GM18870 (cell line): Measurements from ENCODE around the gene SLITRK5.

Source experiments
- ATAC-seq: cut with Tn5 transposase; IDR thresholded peaks from one replicate; pipeline ENCODE4 v1.9.1; 2021; ENCODE audit warnings: moderate library complexity; ENCODE audit not compliant: unreplicated experiment

Gene SLITRK5, protein sequence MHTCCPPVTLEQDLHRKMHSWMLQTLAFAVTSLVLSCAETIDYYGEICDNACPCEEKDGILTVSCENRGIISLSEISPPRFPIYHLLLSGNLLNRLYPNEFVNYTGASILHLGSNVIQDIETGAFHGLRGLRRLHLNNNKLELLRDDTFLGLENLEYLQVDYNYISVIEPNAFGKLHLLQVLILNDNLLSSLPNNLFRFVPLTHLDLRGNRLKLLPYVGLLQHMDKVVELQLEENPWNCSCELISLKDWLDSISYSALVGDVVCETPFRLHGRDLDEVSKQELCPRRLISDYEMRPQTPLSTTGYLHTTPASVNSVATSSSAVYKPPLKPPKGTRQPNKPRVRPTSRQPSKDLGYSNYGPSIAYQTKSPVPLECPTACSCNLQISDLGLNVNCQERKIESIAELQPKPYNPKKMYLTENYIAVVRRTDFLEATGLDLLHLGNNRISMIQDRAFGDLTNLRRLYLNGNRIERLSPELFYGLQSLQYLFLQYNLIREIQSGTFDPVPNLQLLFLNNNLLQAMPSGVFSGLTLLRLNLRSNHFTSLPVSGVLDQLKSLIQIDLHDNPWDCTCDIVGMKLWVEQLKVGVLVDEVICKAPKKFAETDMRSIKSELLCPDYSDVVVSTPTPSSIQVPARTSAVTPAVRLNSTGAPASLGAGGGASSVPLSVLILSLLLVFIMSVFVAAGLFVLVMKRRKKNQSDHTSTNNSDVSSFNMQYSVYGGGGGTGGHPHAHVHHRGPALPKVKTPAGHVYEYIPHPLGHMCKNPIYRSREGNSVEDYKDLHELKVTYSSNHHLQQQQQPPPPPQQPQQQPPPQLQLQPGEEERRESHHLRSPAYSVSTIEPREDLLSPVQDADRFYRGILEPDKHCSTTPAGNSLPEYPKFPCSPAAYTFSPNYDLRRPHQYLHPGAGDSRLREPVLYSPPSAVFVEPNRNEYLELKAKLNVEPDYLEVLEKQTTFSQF

DNA sequence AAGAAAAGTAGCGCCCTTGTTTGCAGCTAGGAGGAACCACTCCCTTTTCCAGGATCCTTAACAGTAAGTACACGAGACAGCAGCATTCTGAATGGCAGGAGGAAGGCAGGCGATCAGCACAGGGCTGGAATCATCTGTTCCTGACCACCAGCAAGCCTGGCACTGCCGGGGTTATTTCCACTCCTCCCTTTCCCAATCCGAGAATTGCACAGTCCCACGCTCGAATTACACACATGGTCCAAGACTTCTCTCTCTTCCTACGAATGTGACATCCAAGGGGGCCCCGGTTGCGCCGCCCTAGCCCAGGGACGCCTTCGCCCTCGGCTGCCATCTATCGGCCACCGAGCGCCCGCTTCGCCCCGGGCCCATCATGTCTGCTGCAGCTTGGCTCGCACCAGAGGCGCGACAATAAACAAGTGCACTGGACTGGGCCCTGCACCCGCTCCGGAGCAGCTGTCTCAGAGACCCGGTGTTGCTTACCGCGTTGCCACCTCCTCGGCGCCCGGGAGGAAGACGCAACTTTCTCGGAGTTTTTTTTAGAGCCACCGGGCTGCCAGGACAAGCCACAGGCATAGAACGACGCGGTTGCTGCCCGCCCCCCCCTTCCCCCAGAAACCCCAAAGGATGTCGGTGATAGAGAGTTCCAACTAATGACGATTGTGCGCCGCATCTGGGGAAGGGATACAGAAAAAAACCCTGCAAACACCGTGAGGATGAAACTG is at the start of gene SLITRK5:
SLITRK5 (plus strand) TSS at position 341 of the 722 bp plus-strand sequence. CDS start 4,018 bp downstream, outside the sequence.
- ATAC-seq, result peak; percentile 69

DNA sequence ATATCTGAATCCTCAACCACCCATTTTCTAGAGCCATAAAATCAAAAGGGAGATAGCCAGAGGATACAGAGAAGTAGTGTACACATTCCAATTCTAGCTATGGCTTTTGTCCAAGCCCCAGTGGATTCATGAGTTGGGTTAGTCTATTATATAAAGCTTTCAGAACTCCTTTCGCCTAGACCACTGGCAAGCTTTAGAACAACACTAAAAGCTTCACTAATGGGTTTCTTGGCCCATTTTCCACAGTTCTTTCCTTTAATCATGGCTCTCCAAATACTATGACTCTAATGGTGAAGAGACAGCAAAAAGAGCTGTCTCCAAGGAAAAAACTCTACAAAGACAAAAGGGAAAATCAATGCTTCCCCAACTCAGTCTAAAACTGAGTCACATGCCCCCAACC is 48.2 kb upstream of the SLITRK5 start:
- ATAC-seq, result no peak

DNA sequence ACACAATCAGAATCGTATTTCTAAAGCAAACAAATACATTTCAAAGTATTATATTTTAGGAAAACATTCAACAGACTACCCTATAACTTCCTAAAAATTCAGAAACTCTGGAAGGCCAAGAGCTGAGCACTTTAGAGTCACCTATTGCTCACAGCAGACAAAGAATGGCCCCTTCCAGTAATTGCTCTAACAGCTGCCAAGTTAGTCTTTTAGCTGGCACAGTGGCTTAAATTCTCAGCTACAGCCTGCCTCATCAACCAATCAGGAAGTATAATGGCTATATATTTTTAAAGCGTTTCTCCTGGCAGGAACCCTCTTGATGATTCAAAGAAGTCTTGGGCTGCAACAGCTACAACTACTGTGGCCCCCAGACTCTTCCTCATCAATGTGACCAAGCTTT is 14.9 kb upstream of the SLITRK5 start:
- ATAC-seq, result no peak

DNA sequence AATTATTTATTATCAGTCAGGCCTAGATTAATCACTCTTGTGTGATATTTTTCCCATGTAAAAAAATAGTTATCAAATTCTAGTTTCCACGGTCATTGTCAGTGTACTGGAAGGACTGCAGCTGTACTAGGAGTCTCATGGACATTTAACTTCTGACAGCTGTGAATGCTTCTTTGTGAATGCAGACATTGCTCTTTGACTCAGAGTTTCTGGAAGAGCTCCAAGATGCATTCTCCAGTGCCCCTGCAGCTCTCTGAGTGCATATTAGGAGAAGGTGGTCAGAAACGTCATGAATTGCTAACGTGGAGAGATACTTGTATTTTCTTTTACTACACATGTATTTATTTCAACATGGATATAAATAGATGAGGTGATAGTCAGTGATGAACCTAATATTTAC is 9.7 kb upstream of the SLITRK5 start:
- no peak for ATAC-seq

DNA sequence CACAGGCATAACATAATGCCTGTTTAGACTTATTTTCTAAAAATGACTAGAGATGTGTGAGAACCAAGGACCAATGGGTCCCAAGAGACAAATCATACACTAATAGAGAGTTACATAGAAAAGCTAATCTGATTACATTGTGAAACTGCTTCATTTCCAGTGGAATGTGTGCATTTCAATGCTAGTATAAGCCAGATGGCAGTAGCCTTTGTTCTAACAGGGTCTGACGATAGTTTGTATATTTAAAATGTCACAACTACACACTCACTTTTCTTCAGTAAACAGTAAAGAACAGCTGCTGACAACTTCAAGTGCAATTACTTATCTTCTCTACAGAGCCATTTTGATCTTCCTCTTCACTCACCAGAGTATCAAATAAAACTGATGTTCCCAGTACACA is 4.3 kb upstream of the SLITRK5 start:
- no peak for ATAC-seq

DNA sequence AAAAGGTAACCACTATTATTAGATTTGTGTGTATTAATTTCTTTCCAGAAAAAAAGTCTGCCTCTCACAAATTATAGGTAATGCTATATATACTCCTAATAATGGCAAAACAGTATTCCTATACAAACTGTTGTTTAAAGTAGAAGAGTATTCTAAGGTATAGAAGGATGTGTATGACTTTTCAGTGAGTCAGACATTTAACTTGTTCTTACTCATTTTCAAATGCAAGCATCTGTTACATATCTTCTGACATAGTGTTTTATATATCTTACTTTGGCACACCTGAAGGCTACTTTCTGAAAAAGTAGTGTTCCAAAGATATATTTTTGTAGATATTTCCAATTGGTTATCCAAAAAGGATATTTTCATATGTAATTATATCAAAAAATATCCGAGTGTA is 3.5 kb upstream of the SLITRK5 start:
- no peak for ATAC-seq

DNA sequence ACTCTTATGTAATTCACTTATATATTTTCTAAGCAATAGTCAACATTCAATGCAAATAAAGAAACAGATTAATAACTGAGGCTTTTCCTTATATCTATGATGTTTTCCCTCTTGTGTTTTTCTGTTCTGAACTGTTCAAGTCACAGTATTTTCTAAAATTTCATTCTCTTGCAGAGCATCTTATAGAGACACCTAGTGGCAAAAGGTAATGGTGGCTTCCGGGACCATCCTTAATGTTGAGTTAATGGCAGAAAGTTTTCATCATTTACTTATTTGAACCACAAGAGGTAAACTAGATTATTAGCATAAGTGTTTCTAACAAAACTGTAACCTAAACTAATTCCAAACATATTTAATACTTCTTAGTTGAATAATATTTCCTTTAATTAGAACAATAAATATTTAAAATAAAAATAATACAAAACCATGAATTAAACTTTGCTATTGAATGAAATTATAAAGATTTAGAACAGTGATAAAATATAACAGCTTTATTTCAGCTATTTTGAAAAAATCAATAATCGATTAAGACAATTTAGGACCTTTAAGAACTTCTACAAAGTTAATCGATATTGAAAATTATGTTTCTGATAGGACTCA is 1.7 kb upstream of the SLITRK5 start:
- ATAC-seq, result peak; percentile 40

DNA sequence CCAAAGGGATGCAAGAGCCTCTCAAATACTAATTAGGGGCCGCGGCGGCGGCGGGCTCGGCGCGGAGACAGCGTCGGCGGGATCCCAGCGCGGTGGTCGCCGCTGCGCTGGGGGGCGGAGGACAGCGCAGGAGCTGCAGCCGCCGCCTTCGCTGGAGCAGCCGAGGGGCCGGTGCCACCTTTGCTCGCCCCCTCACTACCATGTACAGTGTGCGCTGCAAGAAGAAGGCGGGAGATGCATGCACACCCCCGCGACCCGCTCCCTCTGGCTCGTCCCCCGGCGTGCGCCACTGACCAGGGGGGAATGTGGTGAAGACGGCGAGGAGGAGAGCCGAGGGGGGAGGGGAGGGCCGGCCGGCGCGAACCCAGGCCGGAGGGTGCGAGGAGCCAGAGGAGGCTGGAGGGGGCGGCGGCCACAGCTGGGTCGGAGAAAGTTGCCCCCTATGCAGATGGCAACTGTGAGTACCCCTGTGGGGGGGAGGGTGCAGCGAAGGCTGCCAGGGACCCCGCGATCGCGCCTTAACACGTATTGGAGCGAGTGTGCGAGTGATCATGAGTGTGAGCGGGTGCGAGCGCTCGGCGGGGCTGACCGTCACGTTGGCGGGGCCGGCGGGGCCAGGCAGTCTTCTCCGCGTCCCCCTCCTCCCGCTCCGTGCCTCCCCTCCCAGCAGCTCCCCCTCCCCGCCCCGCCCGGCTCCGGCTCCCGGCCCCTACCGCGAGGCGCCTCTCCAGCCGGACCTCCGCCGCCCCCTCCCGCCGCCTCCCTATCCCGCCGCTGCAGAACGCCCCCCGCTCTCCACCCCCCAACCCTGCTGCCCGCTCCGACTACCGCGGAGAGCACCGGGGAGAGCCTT is 808 bp downstream of the SLITRK5 start:
- ATAC-seq, result no peak

DNA sequence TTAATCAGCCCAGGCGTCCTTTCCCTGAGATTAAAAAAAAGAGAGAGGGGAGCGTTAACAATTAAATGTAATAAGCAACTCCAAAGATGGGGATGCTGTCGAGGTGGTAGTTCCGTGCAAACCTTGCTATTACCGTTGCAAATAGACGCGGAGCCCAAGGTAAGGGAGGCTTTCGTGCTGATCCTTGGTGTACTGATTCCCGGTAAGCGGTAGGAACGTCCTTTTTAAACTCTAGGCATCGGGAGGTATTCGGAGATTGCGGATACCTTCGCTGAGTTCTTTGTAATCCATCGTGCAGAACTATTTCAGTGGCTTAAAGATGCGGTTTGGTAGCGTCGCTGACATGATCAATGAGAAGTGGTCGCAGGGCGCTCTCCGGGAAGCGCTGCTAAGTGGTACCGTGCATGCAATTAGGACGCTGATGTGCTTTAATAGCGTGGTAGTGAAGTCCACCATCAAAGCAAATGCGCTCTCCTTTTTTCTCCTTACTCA is 3.1 kb downstream of the SLITRK5 start:
- no peak for ATAC-seq

DNA sequence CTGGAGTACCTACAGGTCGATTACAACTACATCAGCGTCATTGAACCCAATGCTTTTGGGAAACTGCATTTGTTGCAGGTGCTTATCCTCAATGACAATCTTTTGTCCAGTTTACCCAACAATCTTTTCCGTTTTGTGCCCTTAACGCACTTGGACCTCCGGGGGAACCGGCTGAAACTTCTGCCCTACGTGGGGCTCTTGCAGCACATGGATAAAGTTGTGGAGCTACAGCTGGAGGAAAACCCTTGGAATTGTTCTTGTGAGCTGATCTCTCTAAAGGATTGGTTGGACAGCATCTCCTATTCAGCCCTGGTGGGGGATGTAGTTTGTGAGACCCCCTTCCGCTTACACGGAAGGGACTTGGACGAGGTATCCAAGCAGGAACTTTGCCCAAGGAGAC is 4.7 kb downstream of the SLITRK5 start:
- ATAC-seq, result no peak

DNA sequence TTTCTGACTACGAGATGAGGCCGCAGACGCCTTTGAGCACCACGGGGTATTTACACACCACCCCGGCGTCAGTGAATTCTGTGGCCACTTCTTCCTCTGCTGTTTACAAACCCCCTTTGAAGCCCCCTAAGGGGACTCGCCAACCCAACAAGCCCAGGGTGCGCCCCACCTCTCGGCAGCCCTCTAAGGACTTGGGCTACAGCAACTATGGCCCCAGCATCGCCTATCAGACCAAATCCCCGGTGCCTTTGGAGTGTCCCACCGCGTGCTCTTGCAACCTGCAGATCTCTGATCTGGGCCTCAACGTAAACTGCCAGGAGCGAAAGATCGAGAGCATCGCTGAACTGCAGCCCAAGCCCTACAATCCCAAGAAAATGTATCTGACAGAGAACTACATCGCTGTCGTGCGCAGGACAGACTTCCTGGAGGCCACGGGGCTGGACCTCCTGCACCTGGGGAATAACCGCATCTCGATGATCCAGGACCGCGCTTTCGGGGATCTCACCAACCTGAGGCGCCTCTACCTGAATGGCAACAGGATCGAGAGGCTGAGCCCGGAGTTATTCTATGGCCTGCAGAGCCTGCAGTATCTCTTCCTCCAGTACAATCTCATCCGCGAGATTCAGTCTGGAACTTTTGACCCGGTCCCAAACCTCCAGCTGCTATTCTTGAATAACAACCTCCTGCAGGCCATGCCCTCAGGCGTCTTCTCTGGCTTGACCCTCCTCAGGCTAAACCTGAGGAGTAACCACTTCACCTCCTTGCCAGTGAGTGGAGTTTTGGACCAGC is 5.3 kb downstream of the SLITRK5 start:
- no peak for ATAC-seq

DNA sequence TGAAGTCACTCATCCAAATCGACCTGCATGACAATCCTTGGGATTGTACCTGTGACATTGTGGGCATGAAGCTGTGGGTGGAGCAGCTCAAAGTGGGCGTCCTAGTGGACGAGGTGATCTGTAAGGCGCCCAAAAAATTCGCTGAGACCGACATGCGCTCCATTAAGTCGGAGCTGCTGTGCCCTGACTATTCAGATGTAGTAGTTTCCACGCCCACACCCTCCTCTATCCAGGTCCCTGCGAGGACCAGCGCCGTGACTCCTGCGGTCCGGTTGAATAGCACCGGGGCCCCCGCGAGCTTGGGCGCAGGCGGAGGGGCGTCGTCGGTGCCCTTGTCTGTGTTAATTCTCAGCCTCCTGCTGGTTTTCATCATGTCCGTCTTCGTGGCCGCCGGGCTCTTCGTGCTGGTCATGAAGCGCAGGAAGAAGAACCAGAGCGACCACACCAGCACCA is 5.9 kb downstream of the SLITRK5 start:
- ATAC-seq, result no peak

DNA sequence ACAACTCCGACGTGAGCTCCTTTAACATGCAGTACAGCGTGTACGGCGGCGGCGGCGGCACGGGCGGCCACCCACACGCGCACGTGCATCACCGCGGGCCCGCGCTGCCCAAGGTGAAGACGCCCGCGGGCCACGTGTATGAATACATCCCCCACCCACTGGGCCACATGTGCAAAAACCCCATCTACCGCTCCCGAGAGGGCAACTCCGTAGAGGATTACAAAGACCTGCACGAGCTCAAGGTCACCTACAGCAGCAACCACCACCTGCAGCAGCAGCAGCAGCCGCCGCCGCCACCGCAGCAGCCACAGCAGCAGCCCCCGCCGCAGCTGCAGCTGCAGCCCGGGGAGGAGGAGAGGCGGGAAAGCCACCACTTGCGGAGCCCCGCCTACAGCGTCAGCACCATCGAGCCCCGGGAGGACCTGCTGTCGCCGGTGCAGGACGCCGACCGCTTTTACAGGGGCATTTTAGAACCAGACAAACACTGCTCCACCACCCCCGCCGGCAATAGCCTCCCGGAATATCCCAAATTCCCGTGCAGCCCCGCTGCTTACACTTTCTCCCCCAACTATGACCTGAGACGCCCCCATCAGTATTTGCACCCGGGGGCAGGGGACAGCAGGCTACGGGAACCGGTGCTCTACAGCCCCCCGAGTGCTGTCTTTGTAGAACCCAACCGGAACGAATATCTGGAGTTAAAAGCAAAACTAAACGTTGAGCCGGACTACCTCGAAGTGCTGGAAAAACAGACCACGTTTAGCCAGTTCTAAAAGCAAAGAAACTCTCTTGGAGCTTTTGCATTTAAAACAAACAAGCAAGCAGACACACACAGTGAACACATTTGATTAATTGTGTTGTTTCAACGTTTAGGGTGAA is 6.6 kb downstream of the SLITRK5 start:
- ATAC-seq, result no peak

DNA sequence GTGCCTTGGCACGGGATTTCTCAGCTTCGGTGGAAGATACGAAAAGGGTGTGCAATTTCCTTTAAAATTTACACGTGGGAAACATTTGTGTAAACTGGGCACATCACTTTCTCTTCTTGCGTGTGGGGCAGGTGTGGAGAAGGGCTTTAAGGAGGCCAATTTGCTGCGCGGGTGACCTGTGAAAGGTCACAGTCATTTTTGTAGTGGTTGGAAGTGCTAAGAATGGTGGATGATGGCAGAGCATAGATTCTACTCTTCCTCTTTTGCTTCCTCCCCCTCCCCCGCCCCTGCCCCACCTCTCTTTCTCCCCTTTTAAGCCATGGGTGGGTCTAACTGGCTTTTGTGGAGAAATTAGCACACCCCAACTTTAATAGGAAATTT is 7.2 kb downstream of the SLITRK5 start:
- no peak for ATAC-seq

DNA sequence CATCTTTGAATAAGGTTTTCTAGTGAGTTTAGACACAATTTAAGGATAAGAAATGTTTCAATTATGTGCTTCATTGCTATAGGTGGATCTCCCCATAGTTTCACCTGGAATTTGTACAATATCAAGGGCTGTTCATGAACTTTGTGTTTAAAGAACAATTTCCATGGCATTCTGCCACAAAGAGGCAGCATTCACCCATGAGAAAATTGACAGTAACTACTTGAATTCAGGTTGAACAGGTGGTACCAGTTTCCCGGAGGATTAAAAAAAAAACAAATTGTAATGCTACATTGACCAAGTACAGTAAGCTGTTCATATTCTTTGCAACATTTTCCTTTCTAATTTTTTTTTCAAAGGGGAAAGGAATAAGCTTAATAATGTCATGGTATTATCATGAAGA is 9.1 kb downstream of the SLITRK5 start:
- ATAC-seq, result no peak

DNA sequence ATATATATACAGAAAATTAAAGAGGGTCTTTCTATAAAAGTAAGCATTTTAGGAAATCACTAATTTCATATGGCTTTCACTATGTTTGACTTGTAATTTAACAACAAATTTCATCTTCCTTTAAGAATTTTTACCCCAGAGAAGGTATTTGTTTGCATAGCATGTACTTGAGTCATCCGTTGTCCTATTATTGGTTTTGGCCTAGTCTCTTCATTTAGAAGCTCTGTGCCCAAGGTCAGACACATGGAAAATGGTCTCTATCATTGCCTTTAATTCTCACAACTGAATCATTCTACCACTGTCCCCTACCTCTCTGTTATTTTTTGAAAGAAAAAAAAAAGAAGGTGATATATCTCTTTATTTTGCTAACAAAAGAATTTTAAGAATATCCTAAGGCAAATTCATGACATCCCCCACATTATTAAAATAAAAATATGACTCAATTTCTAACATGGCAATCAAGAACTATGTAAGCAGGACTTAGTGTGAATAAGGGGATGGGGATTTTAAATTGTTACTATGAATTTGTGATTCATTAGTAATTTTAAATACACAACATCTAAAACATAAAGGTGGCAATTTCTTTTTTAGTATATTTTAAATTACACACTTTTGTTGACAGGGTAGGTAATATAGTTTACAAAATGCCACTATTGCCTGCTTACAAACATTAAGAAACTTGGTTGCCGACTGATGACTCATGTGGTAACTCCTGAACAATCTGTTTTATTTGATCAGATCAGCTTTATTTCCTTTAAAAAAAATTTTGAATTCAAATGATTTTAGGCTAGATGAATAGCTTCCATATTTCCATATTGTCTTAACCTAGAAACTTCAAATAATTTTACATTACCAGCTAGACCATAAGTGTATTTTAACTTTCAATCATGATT is 13.9 kb downstream of the SLITRK5 start:
- ATAC-seq, result no peak

DNA sequence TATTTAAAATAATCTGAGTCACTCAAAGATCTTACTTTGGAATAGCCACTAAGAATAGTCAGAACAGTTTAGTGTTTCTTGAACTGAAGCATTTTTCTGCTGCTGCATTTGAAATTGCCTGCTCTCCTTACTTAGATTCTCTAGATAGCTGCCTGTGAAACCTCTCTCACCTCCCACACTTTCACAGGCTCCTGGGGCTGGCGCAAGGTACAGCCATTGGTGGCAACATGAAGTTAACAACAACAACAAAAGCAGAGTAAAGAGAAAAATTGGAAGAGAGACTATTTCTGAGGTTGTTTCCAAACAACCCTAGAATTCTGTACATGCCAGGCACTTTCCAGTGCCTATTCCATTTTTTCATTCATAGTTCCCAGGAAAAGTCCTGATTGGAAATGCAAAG is 25.3 kb downstream of the SLITRK5 start:
- no peak for ATAC-seq
